ENCODE results near the gene SSH3. TPM values are rescaled to one million over a fixed set of nuclear protein-coding genes. Genes with fewer than 3 reads are reported as not detected.

The SSH3 gene
- total RNA-seq, 1 experiment from 2014 or later: 89.6 TPM

DNA sequence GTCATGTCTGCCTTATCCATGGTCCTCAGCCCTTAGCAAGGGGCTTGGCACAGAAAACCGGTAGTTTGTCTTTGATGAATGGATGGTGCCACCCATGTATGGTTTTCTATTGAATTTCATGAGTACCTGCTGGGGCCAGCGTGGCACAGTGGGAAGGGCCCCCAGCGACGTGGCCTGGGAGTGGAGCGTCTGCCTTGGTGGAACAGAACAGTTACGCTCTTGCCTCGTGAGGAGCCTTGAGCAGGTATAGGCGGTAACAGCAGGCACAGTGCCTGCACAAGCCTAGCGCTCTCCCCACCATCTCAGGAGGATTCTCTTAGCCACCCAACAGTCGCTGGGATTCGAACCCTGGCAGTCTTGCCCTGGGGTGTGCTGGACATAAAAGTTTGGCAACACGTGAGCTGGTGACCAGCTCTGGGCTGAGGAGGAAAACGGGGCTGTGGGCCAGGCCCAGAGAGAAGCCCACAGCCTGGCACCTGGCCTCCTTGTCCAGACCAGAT is 3.0 kb upstream of the SSH3 start:
- no peak for DNase-seq
- TF ChIP-seq, protein P1, sequence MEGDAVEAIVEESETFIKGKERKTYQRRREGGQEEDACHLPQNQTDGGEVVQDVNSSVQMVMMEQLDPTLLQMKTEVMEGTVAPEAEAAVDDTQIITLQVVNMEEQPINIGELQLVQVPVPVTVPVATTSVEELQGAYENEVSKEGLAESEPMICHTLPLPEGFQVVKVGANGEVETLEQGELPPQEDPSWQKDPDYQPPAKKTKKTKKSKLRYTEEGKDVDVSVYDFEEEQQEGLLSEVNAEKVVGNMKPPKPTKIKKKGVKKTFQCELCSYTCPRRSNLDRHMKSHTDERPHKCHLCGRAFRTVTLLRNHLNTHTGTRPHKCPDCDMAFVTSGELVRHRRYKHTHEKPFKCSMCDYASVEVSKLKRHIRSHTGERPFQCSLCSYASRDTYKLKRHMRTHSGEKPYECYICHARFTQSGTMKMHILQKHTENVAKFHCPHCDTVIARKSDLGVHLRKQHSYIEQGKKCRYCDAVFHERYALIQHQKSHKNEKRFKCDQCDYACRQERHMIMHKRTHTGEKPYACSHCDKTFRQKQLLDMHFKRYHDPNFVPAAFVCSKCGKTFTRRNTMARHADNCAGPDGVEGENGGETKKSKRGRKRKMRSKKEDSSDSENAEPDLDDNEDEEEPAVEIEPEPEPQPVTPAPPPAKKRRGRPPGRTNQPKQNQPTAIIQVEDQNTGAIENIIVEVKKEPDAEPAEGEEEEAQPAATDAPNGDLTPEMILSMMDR (IDR thresholded peaks at IDR 0.05; ENCODE audit: insufficient read depth in 1 of 2, low read depth in 1 of 2, low read length in 1 of 2, severe bottlenecking in 1 of 2, unreplicated experiment in 1 of 2): no peak
- peaks cover 19% of the 10 kb centered on the region for H3K4me1 ChIP-seq
- BruUV-seq (replicated peaks): no TSS peak
- Mint-ChIP-seq H3K4me3 (ENCODE audit: unreplicated experiment) (no peak overlapping the region), H3K27me3 (ENCODE audit: insufficient read depth, unreplicated experiment) (no peaks in the 10 kb centered on the region), H3K36me3 (ENCODE audit: insufficient read depth, unreplicated experiment) (peaks cover 91% of the 10 kb centered on the region), H3K27ac (ENCODE audit: unreplicated experiment) (no peak overlapping the region), H3K9me3 (ENCODE audit: unreplicated experiment) (peaks cover 18% of the 10 kb centered on the region), H3K4me1 (ENCODE audit: low read depth, unreplicated experiment) (peaks cover 6% of the 10 kb centered on the region)
- H3K9me3 ChIP-seq: peaks cover 11% of the 10 kb centered on the region
- H3K27me3 ChIP-seq (replicated peaks; ENCODE audit: control insufficient read depth, insufficient read depth, low read length): no peaks in the 10 kb centered on the region
- peaks cover 7% of the 10 kb centered on the region for H3K36me3 ChIP-seq (ENCODE audit: control insufficient read depth, insufficient read depth, low read length)
- CTCF ChIA-PET: interaction anchor here (0.6 kb wide), 1 partner anchor 11 kb away, joined by 3 read pairs; the partner anchor contains the start of gene ANKRD13D
- intact Hi-C loops (cut with micrococcal nuclease; ENCODE audit: unreplicated experiment): no loop called here
- no peak overlapping the region for H3K4me3 ChIP-seq (ENCODE audit: low read depth, low read length)
- POLR2A ChIA-PET: no interaction called here

DNA sequence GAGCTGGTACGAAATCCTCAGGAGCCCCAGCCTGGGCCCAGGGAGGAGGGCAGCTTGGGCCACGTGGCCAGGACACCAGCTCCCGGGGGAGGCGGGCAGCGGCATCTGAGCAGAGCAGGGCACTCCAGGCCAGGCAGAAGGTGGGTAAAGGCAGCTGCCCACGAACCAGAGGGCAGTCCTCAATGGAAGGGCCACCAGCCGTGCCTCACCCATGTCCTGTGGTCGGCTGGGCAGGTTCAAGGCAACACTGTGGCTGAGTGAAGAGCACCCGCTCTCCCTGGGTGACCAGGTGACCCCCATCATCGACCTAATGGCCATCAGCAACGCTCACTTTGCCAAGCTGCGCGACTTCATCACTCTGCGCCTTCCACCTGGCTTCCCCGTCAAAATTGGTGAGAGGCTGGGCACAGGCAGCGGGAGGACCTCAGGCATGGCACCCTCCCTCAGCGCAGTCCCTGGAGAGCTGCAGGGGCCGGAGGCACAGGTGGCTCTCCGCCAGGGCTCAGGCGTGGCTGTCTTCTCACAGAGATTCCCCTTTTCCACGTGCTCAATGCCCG is 2.5 kb upstream of the SSH3 start:
- intact Hi-C loops (cut with micrococcal nuclease; ENCODE audit: unreplicated experiment): no loop called here
- H3K4me1 ChIP-seq: peaks cover 23% of the 10 kb centered on the region
- Mint-ChIP-seq H3K4me1 (ENCODE audit: low read depth, unreplicated experiment) (peaks cover 6% of the 10 kb centered on the region), H3K9me3 (ENCODE audit: unreplicated experiment) (peaks cover 16% of the 10 kb centered on the region), H3K27ac (ENCODE audit: unreplicated experiment) (no peak overlapping the region), H3K27me3 (ENCODE audit: insufficient read depth, unreplicated experiment) (no peaks in the 10 kb centered on the region), H3K4me3 (ENCODE audit: unreplicated experiment) (no peak overlapping the region), H3K36me3 (ENCODE audit: insufficient read depth, unreplicated experiment) (peaks cover 92% of the 10 kb centered on the region)
- ChIA-PET POLR2A (no interaction called here), CTCF (interaction anchor here (0.6 kb wide), 1 partner anchor 12 kb away, joined by 3 read pairs; the partner anchor contains the start of gene ANKRD13D)
- no peak overlapping the region for H3K4me3 ChIP-seq (ENCODE audit: low read depth, low read length)
- no peaks in the 10 kb centered on the region for H3K27me3 ChIP-seq (replicated peaks; ENCODE audit: control insufficient read depth, insufficient read depth, low read length)
- BruUV-seq (replicated peaks): no TSS peak
- DNase-seq: peak in 1 of 2 experiments; percentile 42
- peaks cover 6% of the 10 kb centered on the region for H3K9me3 ChIP-seq
- TF ChIP-seq, protein P1 (IDR thresholded peaks at IDR 0.05; ENCODE audit: insufficient read depth in 1 of 2, low read depth in 1 of 2, low read length in 1 of 2, severe bottlenecking in 1 of 2, unreplicated experiment in 1 of 2): no peak
- H3K36me3 ChIP-seq (ENCODE audit: control insufficient read depth, insufficient read depth, low read length): peaks cover 7% of the 10 kb centered on the region

DNA sequence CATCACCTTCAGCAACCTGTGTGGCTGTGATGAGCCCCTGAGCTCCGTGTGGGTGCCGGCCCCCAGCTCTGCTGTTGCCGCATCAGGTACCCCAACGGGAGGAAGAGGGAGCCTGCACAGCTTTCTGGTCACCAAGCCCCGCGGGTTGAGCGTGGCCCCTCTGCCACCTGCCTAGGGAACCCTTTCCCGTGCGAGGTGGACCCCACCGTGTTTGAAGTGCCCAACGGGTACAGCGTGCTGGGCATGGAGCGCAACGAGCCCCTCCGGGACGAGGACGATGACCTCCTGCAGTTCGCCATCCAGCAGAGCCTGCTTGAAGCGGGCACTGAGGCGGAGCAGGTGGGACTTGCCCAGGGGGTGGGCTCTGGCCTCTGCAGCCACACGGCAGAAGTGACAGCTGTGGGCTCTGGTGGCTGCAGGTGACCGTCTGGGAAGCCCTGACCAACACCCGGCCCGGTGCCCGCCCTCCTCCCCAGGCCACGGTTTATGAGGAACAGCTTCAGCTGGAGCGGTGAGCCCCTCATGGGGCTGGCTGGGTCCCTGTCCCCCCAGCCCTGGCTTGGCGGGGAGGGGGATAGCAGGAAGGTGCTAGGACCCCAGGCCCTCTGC is 1.9 kb upstream of the SSH3 start:
- H3K4me3 Mint-ChIP-seq (ENCODE audit: unreplicated experiment): no peak overlapping the region
- 0 out of 2 replicates have a peak, but pooled peaks cover 3% of the 10 kb centered on the region for H3K9me3 ChIP-seq
- ChIA-PET POLR2A (no interaction called here), CTCF (no interaction called here)
- H3K9me3 Mint-ChIP-seq (ENCODE audit: unreplicated experiment): peaks cover 10% of the 10 kb centered on the region
- H3K4me1 ChIP-seq: peaks cover 23% of the 10 kb centered on the region
- BruUV-seq (replicated peaks): no TSS peak
- TF ChIP-seq, protein P1 (IDR thresholded peaks at IDR 0.05; ENCODE audit: insufficient read depth in 1 of 2, low read depth in 1 of 2, low read length in 1 of 2, severe bottlenecking in 1 of 2, unreplicated experiment in 1 of 2): no peak
- H3K36me3 Mint-ChIP-seq (ENCODE audit: insufficient read depth, unreplicated experiment): peaks cover 86% of the 10 kb centered on the region
- no peak overlapping the region for H3K4me3 ChIP-seq (ENCODE audit: low read depth, low read length)
- intact Hi-C loops (cut with micrococcal nuclease; ENCODE audit: unreplicated experiment): no loop called here
- H3K27me3 ChIP-seq (replicated peaks; ENCODE audit: control insufficient read depth, insufficient read depth, low read length): no peaks in the 10 kb centered on the region
- peaks cover 6% of the 10 kb centered on the region for H3K4me1 Mint-ChIP-seq (ENCODE audit: low read depth, unreplicated experiment)
- no peak for DNase-seq
- no peak overlapping the region for H3K27ac Mint-ChIP-seq (ENCODE audit: unreplicated experiment)
- H3K27me3 Mint-ChIP-seq (ENCODE audit: insufficient read depth, unreplicated experiment): no peaks in the 10 kb centered on the region
- H3K36me3 ChIP-seq (ENCODE audit: control insufficient read depth, insufficient read depth, low read length): peaks cover 7% of the 10 kb centered on the region
